Lung (tissue), 12 donors: Measurements from ENCODE around the gene GPR162. TPM values are rescaled to one million over a fixed set of nuclear protein-coding genes. Genes with fewer than 3 reads are reported as not detected.

Experiments
- ATAC-seq: fragments of 200-7000 bp; cut with Tn5 transposase; one replicate; pipeline ENCODE4 v1.9.1; 2020; ENCODE audit warnings: moderate number of reproducible peaks; ENCODE audit not compliant: insufficient read depth, low FRiP score
- DNase-seq, 3 donors: peaks; one replicate each; pipeline ENCODE4 v3.0.0-alpha.2; 2013 to 2017
- H3K27ac ChIP-seq, 2 donors: one replicate each; pipeline ENCODE4 v1.5.1; 2013; ENCODE audit warnings: mild to moderate bottlenecking in 2 of 2, moderate library complexity in 2 of 2, control low read depth in 1 of 2, inconsistent platforms in 1 of 2, low read depth in 1 of 2, low read length in 1 of 2
- H3K27me3 ChIP-seq, 3 donors: one replicate each; pipeline ENCODE4 v1.5.1; 2013; ENCODE audit warnings: low read length in 2 of 3; ENCODE audit not compliant: control insufficient read depth in 3 of 3, insufficient read depth in 3 of 3
- H3K36me3 ChIP-seq, 4 donors: one replicate each; pipeline ENCODE4 v1.5.1; 2013; ENCODE audit warnings: low read length in 4 of 4, mild to moderate bottlenecking in 1 of 4, moderate library complexity in 1 of 4; ENCODE audit not compliant: control insufficient read depth in 4 of 4, insufficient read depth in 4 of 4
- H3K4me1 ChIP-seq, 5 donors: one replicate each; pipeline ENCODE4 v1.5.1; 2013; ENCODE audit warnings: low read length in 5 of 5, mild to moderate bottlenecking in 2 of 5, moderate library complexity in 1 of 5; ENCODE audit not compliant: control insufficient read depth in 5 of 5, insufficient read depth in 5 of 5
- H3K4me3 ChIP-seq: one replicate; pipeline ENCODE4 v1.5.1; 2013; ENCODE audit warnings: mild to moderate bottlenecking, control low read depth, moderate library complexity
- H3K9ac ChIP-seq, 2 donors: one replicate each; pipeline ENCODE4 v1.5.1; 2013; ENCODE audit warnings: low read length in 2 of 2, control low read depth in 1 of 2; ENCODE audit not compliant: insufficient read depth in 1 of 2
- H3K9me3 ChIP-seq, 4 donors: one replicate each; pipeline ENCODE4 v1.5.1; 2013; ENCODE audit warnings: low read length in 3 of 4, mild to moderate bottlenecking in 1 of 4, moderate library complexity in 1 of 4; ENCODE audit not compliant: control insufficient read depth in 4 of 4, insufficient read depth in 3 of 4
- CTCF ChIP-seq: IDR thresholded peaks from 2 replicates; pipeline ENCODE4 v1.5.1; 2012; ENCODE audit warnings: mild to moderate bottlenecking; ENCODE audit errors: control extremely low read depth, extremely low read depth
- WGBS, 2 donors: extraction: QIAGEN DNeasy Blood & Tissue Kit; methylation state at CpG; one replicate each; pipeline ENCODE4 v1.1.7; 2013; 5-methylcytosine and 5-hydroxymethylcytosine counted together
- polyA plus RNA-seq, 2 donors: library from polyadenylated mRNA; stranded (reverse); fragments of 200-250 nt; gene quantifications; one replicate each; pipeline ENCODE4 v1.2.1, GENCODE V29; 2013
- total RNA-seq, 2 donors: library from RNA; depleted of rRNA in 1 of 2; stranded (reverse); fragments of >200 nt in 1 of 2; gene quantifications; one replicate each; pipeline ENCODE4 v1.2.1, GENCODE V29; 2014 to 2021
- donor health status: control.
- donor health status: control.
- donor health status: Bipolar disorder and iron deficiency.
- donor health status: healthy.
- donor health status: DM: yes; HTN: yes; CAD: no.

Gene GPR162
- total and polyA plus RNA-seq, 4 donors: 22.8 to 36.0 (median 24.0) TPM

GRCh38 chr12:6836851-6837250, 15.2 kb downstream of the GPR162 start:
- Histone ChIP-seq H3K4me1 (no peaks in the 10 kb centered on the region), H3K9ac (no peak overlapping the region), H3K27me3 (no peaks in the 10 kb centered on the region), H3K36me3 (peaks cover 0 to 17% (median 11%) of the 10 kb centered on the region in 4 donors), H3K27ac (no peak overlapping the region), H3K9me3 (no peaks in the 10 kb centered on the region), H3K4me3 (no peak overlapping the region)
- DNase-seq: no peak
- no peak for TF ChIP-seq CTCF
- 95 to 98% methylated on average over 16 of the region's 16 CpGs for WGBS, 2 donors
- no peak for ATAC-seq

- ATAC-seq: no peak
- 94 to 98% methylated on average over 25 to 26 of the region's 26 CpGs for WGBS, 2 donors
- H3K27me3 ChIP-seq: no peaks in the 10 kb centered on the region
- H3K27ac ChIP-seq: no peak overlapping the region
- no peak for TF ChIP-seq CTCF
- no peak overlapping the region for H3K4me3 ChIP-seq
- H3K9ac ChIP-seq: no peak overlapping the region
- H3K9me3 ChIP-seq: no peaks in the 10 kb centered on the region
- H3K4me1 ChIP-seq: no peaks in the 10 kb centered on the region
- DNase-seq: no peak
- peaks cover 0 to 17% (median 11%) of the 10 kb centered on the region in 4 donors for H3K36me3 ChIP-seq
Observed at GRCh38 chr12:6837370-6838060, 15.9 kb downstream of the GPR162 start.

GRCh38 chr12:6838854-6839253, 17.2 kb downstream of the GPR162 start:
- no peaks in the 10 kb centered on the region for H3K27me3 ChIP-seq
- no peak for ATAC-seq
- DNase-seq: no peak
- H3K4me1 ChIP-seq: no peaks in the 10 kb centered on the region
- no peak overlapping the region for H3K9ac ChIP-seq
- H3K4me3 ChIP-seq: no peak overlapping the region
- H3K9me3 ChIP-seq: no peaks in the 10 kb centered on the region
- peaks cover 0 to 25% (median 9%) of the 10 kb centered on the region in 4 donors for H3K36me3 ChIP-seq
- no peak overlapping the region for H3K27ac ChIP-seq
- 94 to 96% methylated on average over 16 of the region's 16 CpGs for WGBS, 2 donors
- TF ChIP-seq CTCF: no peak
